Progenitor cell of endocrine pancreas (in vitro differentiated cells): Measurements from ENCODE around the gene NME3. TPM values are rescaled to one million over a fixed set of nuclear protein-coding genes. Genes with fewer than 3 reads are reported as not detected.

Experiments used
- DNase-seq: peaks from one replicate; pipeline ENCODE4 v3.0.0; 2021; ENCODE audit warnings: low spot score; ENCODE audit not compliant: unreplicated experiment
- H3K27ac Mint-ChIP-seq: 2 replicates; pipeline ENCODE4 v1.8.0; 2021; ENCODE audit warnings: mild to moderate bottlenecking, moderate library complexity, mixed read lengths
- H3K27me3 Mint-ChIP-seq: 2 replicates; pipeline ENCODE4 v1.8.0; 2021; ENCODE audit warnings: mixed read lengths
- H3K36me3 Mint-ChIP-seq: 2 replicates; pipeline ENCODE4 v1.8.0; 2022; ENCODE audit warnings: mixed read lengths; ENCODE audit not compliant: insufficient read depth
- H3K4me1 Mint-ChIP-seq: 2 replicates; pipeline ENCODE4 v1.8.0; 2021; ENCODE audit warnings: low read depth, mixed read lengths
- H3K4me3 Mint-ChIP-seq: 2 replicates; pipeline ENCODE4 v1.8.0; 2021; ENCODE audit warnings: low read depth, mild to moderate bottlenecking, moderate library complexity, mixed read lengths
- H3K9me3 Mint-ChIP-seq: 2 replicates; pipeline ENCODE4 v1.8.0; 2021; ENCODE audit warnings: low read depth, mixed read lengths
- total RNA-seq: library from RNA; stranded (reverse); gene quantifications from 2 replicates; pipeline ENCODE4 v1.2.1, GENCODE V29; 2021
- TF ChIP-seq, protein P1 (sequence below): fragments of 200-600 bp; sonication (generic); IDR thresholded peaks from one replicate; pipeline ENCODE4 v1.5.0; 2021; ENCODE audit warnings: antibody characterized with exemption, mild to moderate bottlenecking; ENCODE audit not compliant: unreplicated experiment

Gene NME3
- total RNA-seq, 1 donor from 2014 or later, result 34.4 TPM

GRCh38 chr16:1759511-1759910, 11.8 kb downstream of the NME3 start:
- Mint-ChIP-seq H3K9me3 (no peaks in the 10 kb centered on the region), H3K27me3 (no peaks in the 10 kb centered on the region), H3K4me3 (no peak overlapping the region), H3K27ac (no peak overlapping the region), H3K36me3 (peaks cover 4% of the 10 kb centered on the region), H3K4me1 (peaks cover 5% of the 10 kb centered on the region)
- no peak for DNase-seq
- TF ChIP-seq, protein P1, sequence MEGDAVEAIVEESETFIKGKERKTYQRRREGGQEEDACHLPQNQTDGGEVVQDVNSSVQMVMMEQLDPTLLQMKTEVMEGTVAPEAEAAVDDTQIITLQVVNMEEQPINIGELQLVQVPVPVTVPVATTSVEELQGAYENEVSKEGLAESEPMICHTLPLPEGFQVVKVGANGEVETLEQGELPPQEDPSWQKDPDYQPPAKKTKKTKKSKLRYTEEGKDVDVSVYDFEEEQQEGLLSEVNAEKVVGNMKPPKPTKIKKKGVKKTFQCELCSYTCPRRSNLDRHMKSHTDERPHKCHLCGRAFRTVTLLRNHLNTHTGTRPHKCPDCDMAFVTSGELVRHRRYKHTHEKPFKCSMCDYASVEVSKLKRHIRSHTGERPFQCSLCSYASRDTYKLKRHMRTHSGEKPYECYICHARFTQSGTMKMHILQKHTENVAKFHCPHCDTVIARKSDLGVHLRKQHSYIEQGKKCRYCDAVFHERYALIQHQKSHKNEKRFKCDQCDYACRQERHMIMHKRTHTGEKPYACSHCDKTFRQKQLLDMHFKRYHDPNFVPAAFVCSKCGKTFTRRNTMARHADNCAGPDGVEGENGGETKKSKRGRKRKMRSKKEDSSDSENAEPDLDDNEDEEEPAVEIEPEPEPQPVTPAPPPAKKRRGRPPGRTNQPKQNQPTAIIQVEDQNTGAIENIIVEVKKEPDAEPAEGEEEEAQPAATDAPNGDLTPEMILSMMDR, result no peak

GRCh38 chr16:1758923-1759322, 12.4 kb downstream of the NME3 start:
- TF ChIP-seq, protein P1, result no peak
- Mint-ChIP-seq H3K9me3 (no peaks in the 10 kb centered on the region), H3K27me3 (no peaks in the 10 kb centered on the region), H3K4me3 (no peak overlapping the region), H3K27ac (no peak overlapping the region), H3K4me1 (peaks cover 5% of the 10 kb centered on the region), H3K36me3 (peaks cover 6% of the 10 kb centered on the region)
- no peak for DNase-seq

DNA sequence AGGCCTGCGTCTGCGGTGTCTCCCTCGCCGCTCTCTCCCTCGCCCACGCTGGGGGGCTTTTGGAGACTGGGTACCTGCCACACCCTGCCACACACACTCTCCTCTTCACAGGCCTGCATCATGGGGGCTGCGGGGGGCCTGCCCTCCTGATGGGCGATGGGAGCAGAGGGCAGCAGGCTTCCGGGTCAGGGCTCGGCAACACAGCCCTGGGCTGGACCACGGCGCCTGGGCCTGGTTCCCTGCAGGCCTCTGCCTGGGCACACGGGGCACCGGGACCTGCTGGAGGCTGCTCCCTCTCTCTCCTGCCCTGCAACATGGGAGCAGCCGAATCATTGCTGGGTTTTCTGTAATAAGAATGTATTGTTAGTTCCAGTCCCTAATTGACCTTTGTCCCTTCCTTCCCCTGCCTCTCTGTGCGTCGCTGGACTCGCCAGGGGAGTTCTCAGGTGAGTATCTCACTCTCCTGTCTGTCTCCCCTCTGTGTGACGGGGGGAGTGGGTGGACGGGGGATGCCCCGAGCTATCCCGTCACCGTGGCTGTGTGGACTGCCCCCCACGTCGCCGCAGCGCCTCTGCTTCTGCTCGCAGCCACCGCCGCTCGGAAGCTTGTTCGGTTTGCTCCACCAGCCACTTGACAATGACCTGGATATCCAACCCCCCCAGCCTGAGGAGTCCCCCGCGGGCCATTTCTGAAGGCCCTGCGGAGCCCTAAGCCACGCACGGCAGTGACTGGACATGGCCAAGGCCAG, 13.5 kb downstream of the NME3 start:
- H3K9me3 Mint-ChIP-seq, result no peaks in the 10 kb centered on the region
- TF ChIP-seq, protein P1, result no peak
- peaks cover 5% of the 10 kb centered on the region for H3K4me1 Mint-ChIP-seq
- no peak for DNase-seq
- H3K36me3 Mint-ChIP-seq, result peaks cover 6% of the 10 kb centered on the region
- H3K27me3 Mint-ChIP-seq, result no peaks in the 10 kb centered on the region
- H3K27ac Mint-ChIP-seq, result no peak overlapping the region
- no peak overlapping the region for H3K4me3 Mint-ChIP-seq

- H3K27me3 Mint-ChIP-seq, result no peaks in the 10 kb centered on the region
- TF ChIP-seq, protein P1, result no peak
- H3K4me1 Mint-ChIP-seq, result peaks cover 5% of the 10 kb centered on the region
- peak overlapping the region; percentile 29 for H3K27ac Mint-ChIP-seq
- DNase-seq, result no peak
- H3K36me3 Mint-ChIP-seq, result peaks cover 6% of the 10 kb centered on the region
- H3K4me3 Mint-ChIP-seq, result no peak overlapping the region
- no peaks in the 10 kb centered on the region for H3K9me3 Mint-ChIP-seq
These were observed 17.1 kb downstream of the NME3 start for GRCh38 chr16:1754204-1754603.

GRCh38 chr16:1752853-1753252, 18.5 kb downstream of the NME3 start:
- Mint-ChIP-seq H3K9me3 (no peaks in the 10 kb centered on the region), H3K4me3 (no peak overlapping the region), H3K27me3 (no peaks in the 10 kb centered on the region), H3K36me3 (peaks cover 5% of the 10 kb centered on the region), H3K4me1 (peaks cover 2% of the 10 kb centered on the region), H3K27ac (no peak overlapping the region)
- no peak for DNase-seq
- TF ChIP-seq, protein P1, result no peak
